CD4-positive, alpha-beta memory T cell (primary cell): ENCODE data around the gene JTB. TPM values are rescaled to one million over a fixed set of nuclear protein-coding genes. Genes with fewer than 3 reads are reported as not detected.

Source experiments
- CTCF ChIA-PET: fragments of 350-600 bp; sonication (Branson Sonifier 250); formaldehyde crosslinking; loops from one replicate; lab custom pipeline; 2021; ENCODE audit warnings: inconsistent platforms; ENCODE audit not compliant: partially characterized antibody; lab: Charles Lee
- POLR2A ChIA-PET: fragments of 350-600 bp; sonication (Branson Sonifier 250); formaldehyde crosslinking; loops from one replicate; lab custom pipeline; 2021; ENCODE audit not compliant: partially characterized antibody; lab: Charles Lee
- DNase-seq, 5 donors: peaks; one replicate each; pipeline versions ENCODE4 v3.0.0 to v3.0.0-alpha.2; 2020 to 2022; ENCODE audit warnings: mixed read lengths in 1 of 5
- H3K27ac ChIP-seq: one replicate; pipeline ENCODE4 v1.7.0; 2013; ENCODE audit warnings: low read depth, low read length
- H3K27me3 ChIP-seq: 2 replicates; pipeline ENCODE4 v1.7.0; 2013; ENCODE audit warnings: mild to moderate bottlenecking, low read length, moderate library complexity; ENCODE audit not compliant: insufficient read depth
- H3K36me3 ChIP-seq: 2 replicates; pipeline ENCODE4 v1.7.0; 2013; ENCODE audit warnings: mild to moderate bottlenecking, low read length, moderate library complexity; ENCODE audit not compliant: insufficient read depth
- H3K4me1 ChIP-seq: 2 replicates; pipeline ENCODE4 v1.7.0; 2013; ENCODE audit warnings: mild to moderate bottlenecking, low read length, moderate library complexity; ENCODE audit not compliant: insufficient read depth
- H3K4me3 ChIP-seq, 2 donors: one replicate each; pipeline ENCODE4 v1.7.0; 2013; ENCODE audit warnings: low read length in 2 of 2, mild to moderate bottlenecking in 1 of 2
- H3K9me3 ChIP-seq, 2 donors: one replicate each; pipeline ENCODE4 v1.7.0; 2013; ENCODE audit warnings: low read length in 2 of 2, control low read depth in 1 of 2; ENCODE audit not compliant: control insufficient read depth in 1 of 2
- H3K27ac Mint-ChIP-seq, 7 donors: one replicate each; pipeline ENCODE4 v1.8.0; 2020 to 2021; ENCODE audit warnings: mixed read lengths in 7 of 7, mild to moderate bottlenecking in 6 of 7, inconsistent platforms in 3 of 7, moderate library complexity in 3 of 7
- H3K27me3 Mint-ChIP-seq, 2 donors: one replicate each; pipeline ENCODE4 v1.8.0; 2020 to 2021; ENCODE audit warnings: mixed read lengths in 2 of 2
- H3K36me3 Mint-ChIP-seq, 2 donors: one replicate each; pipeline ENCODE4 v1.8.0; 2020 to 2021; ENCODE audit warnings: mixed read lengths in 2 of 2, inconsistent platforms in 1 of 2, mild to moderate bottlenecking in 1 of 2
- H3K4me1 Mint-ChIP-seq, 4 donors: one replicate each; pipeline ENCODE4 v1.8.0; 2020 to 2021; ENCODE audit warnings: mixed read lengths in 4 of 4, mild to moderate bottlenecking in 1 of 4
- H3K4me3 Mint-ChIP-seq, 8 donors: one replicate each; pipeline ENCODE4 v1.8.0; 2020 to 2021; ENCODE audit warnings: mixed read lengths in 8 of 8, mild to moderate bottlenecking in 7 of 8, moderate library complexity in 6 of 8, inconsistent platforms in 3 of 8
- H3K9me3 Mint-ChIP-seq, 8 donors: one replicate each; pipeline ENCODE4 v1.8.0; 2020 to 2021; ENCODE audit warnings: mixed read lengths in 8 of 8, mild to moderate bottlenecking in 5 of 8, inconsistent platforms in 3 of 8, moderate library complexity in 1 of 8
- intact Hi-C: fragments of 100-400 bp; cut with micrococcal nuclease; formaldehyde crosslinking; loops from one replicate; pipeline ENCODE4 v1.15.1; 2023
- polyA plus RNA-seq, 2 donors: library from polyadenylated mRNA; unstranded; fragments of 300-500 nt; fragmentation: Illumina TruSeq; gene quantifications; one replicate each; pipeline ENCODE4 v1.2.3, GENCODE V29; 2021
- total RNA-seq, 2 experiments: library from RNA; stranded (reverse); gene quantifications; one replicate each; pipeline ENCODE4 v1.2.3, GENCODE V29; 2021

JTB gene
- total and polyA plus RNA-seq, 4 experiments from 2014 or later: 121 to 445 (median 207) TPM

DNA sequence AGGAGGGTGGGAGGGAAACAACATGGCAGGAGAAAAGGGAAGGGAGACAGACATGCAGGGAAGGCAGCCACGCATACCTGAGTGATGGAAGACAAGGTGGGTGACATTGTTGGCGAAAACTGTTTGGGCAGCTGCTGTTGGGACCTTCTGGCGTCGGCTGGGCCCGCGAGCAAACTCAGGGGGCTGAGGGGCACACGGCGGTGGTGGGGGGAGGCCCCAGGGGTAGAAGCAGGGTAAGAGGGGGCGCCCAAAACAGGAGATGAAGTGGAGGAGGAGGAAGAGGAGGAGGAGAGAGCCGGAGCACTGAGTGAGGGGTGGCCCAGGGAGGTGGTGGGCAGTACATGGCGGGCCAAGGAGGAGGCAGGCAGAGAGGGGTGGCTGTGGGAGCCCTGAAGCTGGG is 26.3 kb downstream of the JTB start:
- Histone ChIP-seq H3K4me3 (no peak overlapping the region), H3K27ac (no peak overlapping the region), H3K27me3 (no peaks in the 10 kb centered on the region), H3K36me3 (peaks cover 65% of the 10 kb centered on the region), H3K4me1 (peaks cover 32% of the 10 kb centered on the region), H3K9me3 (no peaks in the 10 kb centered on the region)
- no peaks in the 10 kb centered on the region for H3K27me3 Mint-ChIP-seq
- peaks cover 36 to 63% of the 10 kb centered on the region in 2 donors for H3K36me3 Mint-ChIP-seq
- no peaks in the 10 kb centered on the region for H3K9me3 Mint-ChIP-seq
- intact Hi-C loops: no loop called here
- H3K4me1 Mint-ChIP-seq: peaks cover 12 to 37% (median 24%) of the 10 kb centered on the region in 4 donors
- H3K27ac Mint-ChIP-seq: peak overlapping the region in 2 of 7 donors; percentile 26 to 42
- ChIA-PET POLR2A (interaction anchor here (0.7 to 1.0 kb wide), 2 partner anchors 11 to 39 kb away, joined by 3 to 4 read pairs; partner anchors contain the start of gene RPS27), CTCF (no interaction called here)
- no peak for DNase-seq
- no peak overlapping the region for H3K4me3 Mint-ChIP-seq

DNA sequence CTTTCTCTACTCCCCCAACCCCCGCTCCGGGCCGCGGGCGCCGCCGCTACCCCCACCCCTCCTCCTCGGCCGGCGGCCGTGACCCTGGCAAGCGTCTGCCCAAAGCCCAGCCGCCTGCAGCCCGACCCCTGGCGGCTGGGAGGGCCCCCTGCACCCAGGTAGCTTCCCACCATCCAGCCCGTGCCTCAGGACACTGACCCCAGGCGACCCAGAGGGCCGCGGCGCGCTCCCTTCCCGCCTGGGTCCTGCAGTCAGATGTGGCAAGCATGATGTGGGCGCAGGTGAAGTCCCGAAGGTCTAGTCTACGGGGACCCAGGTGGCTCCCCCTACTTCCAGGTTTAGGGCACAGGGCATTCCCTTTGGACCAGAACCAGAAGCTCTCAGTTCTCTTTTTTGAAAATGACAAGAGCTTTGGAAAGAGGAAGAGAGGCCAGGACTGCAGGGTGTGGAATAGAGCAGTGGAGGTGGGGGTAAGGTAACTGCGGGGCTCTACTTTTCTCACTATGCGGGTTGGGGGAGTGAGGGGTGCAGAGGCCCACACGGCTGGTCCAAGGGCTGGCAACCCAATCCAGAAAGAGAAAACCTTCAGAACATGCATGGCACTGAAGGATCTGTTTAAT is 30.7 kb downstream of the JTB start, which contains the start of gene DENND4B:
Gene DENND4B, minus strand, starts transcription at position 97 of the 620 bp plus-strand sequence. CDS start 2,344 bp downstream, outside the sequence.
- peaks cover 0 to 4% (median 0%) of the 10 kb centered on the region in 8 donors for H3K9me3 Mint-ChIP-seq
- Histone ChIP-seq H3K4me1 (peaks cover 35% of the 10 kb centered on the region), H3K4me3 (peak within 1 kb of the TSS; percentile 47 to 72), H3K36me3 (peaks cover 52% of the 10 kb centered on the region), H3K27me3 (no peaks in the 10 kb centered on the region), H3K27ac (peak within 1 kb of the TSS; percentile 83), H3K9me3 (no peaks in the 10 kb centered on the region)
- peaks cover 18 to 45% (median 30%) of the 10 kb centered on the region in 4 donors for H3K4me1 Mint-ChIP-seq
- H3K4me3 Mint-ChIP-seq: peak within 1 kb of the TSS; percentile 89 to 99 (median 96)
- ChIA-PET CTCF (interaction anchor here (0.6 to 4.8 kb wide), 19 partner anchors 9 to 149 kb away, joined by 3 to 69 read pairs (median 11); partner anchors contain the start of genes CREB3L4, CRTC2, GATAD2B and JTB), POLR2A (interaction anchor here (1.1 to 13.0 kb wide), 16 partner anchors 10 to 275 kb away, joined by 3 to 298 read pairs (median 15); partner anchors contain the start of genes CREB3L4, CRTC2, GATAD2B and JTB)
- peaks cover 28 to 70% of the 10 kb centered on the region in 2 donors for H3K36me3 Mint-ChIP-seq
- H3K27me3 Mint-ChIP-seq: peaks cover 0 to 4% of the 10 kb centered on the region in 2 donors
- intact Hi-C loops: loop anchor here (1.0 kb wide), 3 partner anchors 21 to 149 kb away; partner anchors contain the start of gene CREB3L4
- DNase-seq: peak; percentile 69 to 79 (median 74)
- peak within 1 kb of the TSS; percentile 96 to 98 (median 98) for H3K27ac Mint-ChIP-seq

DNA sequence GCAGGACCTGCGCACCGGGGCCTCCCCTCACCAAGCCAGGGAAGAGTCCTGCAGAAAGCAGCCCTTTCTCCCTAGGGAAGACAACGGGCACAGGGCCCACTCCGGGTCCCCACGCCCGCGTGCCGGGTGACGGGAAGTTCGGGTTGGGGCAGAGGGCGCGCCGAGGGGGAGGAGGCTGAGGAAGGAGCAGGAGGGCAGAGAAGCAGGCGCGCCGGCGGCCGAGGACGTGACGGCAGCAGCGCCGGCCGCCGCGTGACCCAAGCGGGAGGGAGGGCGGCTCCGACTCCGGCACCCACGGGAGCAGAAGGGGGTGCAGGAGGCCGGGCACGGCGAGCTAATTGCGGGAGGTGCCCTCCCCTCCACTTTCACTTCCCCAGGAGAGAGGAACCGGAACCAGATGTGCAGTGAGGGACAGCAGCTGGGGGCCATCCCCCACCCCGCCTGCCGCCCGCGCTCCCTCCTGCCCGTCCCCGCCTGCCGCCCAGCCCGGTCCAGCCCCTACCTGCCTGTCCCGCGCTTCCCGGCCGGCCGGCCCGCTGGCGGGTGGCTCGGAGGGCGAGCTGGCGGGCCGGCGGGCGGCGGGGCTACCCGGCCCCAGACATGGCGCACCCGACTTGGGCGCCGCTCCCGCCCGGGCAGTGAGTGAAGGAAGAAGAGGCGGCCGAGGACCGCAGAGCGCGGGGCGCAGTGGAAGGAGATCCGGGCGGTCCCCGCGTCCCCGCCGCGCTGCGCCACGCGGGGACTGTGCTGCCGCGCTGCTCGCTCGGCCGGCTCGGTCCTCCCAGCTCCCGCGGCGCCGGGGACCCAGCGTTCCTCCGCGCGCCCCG is 31.5 kb downstream of the JTB start:
- Histone ChIP-seq H3K9me3 (no peaks in the 10 kb centered on the region), H3K4me1 (peaks cover 35% of the 10 kb centered on the region), H3K27me3 (no peaks in the 10 kb centered on the region), H3K36me3 (peaks cover 52% of the 10 kb centered on the region), H3K27ac (peak overlapping the region; percentile 83), H3K4me3 (peak overlapping the region; percentile 47 to 72)
- peak; percentile 73 to 79 (median 77) for DNase-seq
- POLR2A ChIA-PET: interaction anchor here (0.6 to 13.0 kb wide), 19 partner anchors 11 to 1132 kb away, joined by 3 to 298 read pairs (median 11); partner anchors contain the start of genes CREB3L4, CRTC2, GATAD2B and INTS3
- peaks cover 0 to 4% (median 0%) of the 10 kb centered on the region in 8 donors for H3K9me3 Mint-ChIP-seq
- H3K4me3 Mint-ChIP-seq: peak overlapping the region; percentile 89 to 99 (median 96)
- peaks cover 30 to 68% of the 10 kb centered on the region in 2 donors for H3K36me3 Mint-ChIP-seq
- CTCF ChIA-PET: interaction anchor here (0.6 to 4.8 kb wide), 20 partner anchors 9 to 148 kb away, joined by 3 to 69 read pairs (median 10); partner anchors contain the start of genes CREB3L4, CRTC2, GATAD2B and JTB
- peaks cover 0 to 4% of the 10 kb centered on the region in 2 donors for H3K27me3 Mint-ChIP-seq
- peaks cover 20 to 44% (median 32%) of the 10 kb centered on the region in 4 donors for H3K4me1 Mint-ChIP-seq
- intact Hi-C loops: loop anchor here (1.0 kb wide), 7 partner anchors 12 to 149 kb away; partner anchors contain the start of genes CREB3L4, CRTC2, JTB and RAB13
- peak overlapping the region; percentile 96 to 98 (median 98) for H3K27ac Mint-ChIP-seq

DNA sequence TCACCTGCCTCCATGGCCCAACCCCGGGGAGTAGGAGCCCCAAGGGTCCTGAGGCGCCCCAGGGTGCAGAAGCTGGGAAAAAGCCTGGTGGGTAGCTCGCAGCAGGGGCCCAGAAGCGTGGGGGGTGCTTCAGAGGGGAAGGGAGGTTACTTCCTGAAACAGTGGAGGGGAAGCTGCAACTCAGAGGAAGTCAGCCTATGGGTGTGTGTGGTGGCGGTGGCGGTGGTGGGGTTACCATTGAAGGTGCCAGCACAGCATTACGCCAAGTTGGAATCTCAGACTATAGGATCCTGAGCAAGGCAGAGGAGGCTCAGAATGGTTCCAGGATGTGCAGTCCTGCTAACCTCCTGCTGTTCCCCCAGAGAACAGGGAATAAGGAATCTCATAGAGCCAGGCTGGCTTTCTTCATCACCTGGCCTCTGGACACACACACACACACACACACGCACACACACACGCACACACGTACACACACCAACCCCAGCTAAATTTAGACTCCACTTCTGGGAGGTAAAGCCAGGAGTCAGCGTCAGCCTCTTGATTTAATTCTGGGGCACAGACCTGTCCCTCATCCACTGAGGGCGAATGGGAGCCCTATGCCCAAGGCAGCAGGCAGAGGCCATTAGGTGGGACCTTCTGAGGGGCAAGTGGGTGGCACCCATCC is 32.2 kb downstream of the JTB start:
- Mint-ChIP-seq H3K27me3 (peaks cover 0 to 4% of the 10 kb centered on the region in 2 donors), H3K36me3 (peaks cover 27 to 66% of the 10 kb centered on the region in 2 donors), H3K27ac (peak overlapping the region; percentile 96 to 98 (median 98)), H3K4me1 (peaks cover 23 to 47% (median 32%) of the 10 kb centered on the region in 4 donors), H3K4me3 (peak overlapping the region; percentile 89 to 99 (median 96)), H3K9me3 (peaks cover 0 to 4% (median 0%) of the 10 kb centered on the region in 8 donors)
- Histone ChIP-seq H3K27ac (peak overlapping the region; percentile 83), H3K27me3 (no peaks in the 10 kb centered on the region), H3K4me3 (peak overlapping the region; percentile 47 to 72), H3K4me1 (peaks cover 35% of the 10 kb centered on the region), H3K36me3 (peaks cover 52% of the 10 kb centered on the region), H3K9me3 (no peaks in the 10 kb centered on the region)
- ChIA-PET CTCF (interaction anchor here (0.7 to 4.8 kb wide), 14 partner anchors 12 to 147 kb away, joined by 3 to 69 read pairs (median 12); partner anchors contain the start of genes CREB3L4, CRTC2, GATAD2B and JTB), POLR2A (interaction anchor here (0.5 to 13.0 kb wide), 27 partner anchors 12 to 1133 kb away, joined by 3 to 298 read pairs (median 4); partner anchors contain the start of genes CREB3L4, CRTC2, GATAD2B and INTS3)
- DNase-seq: peak; percentile 85 to 94 (median 87)
- intact Hi-C loops: loop anchor here (1.0 kb wide), 4 partner anchors 13 to 41 kb away; partner anchors contain the start of genes CRTC2, JTB and RAB13

DNA sequence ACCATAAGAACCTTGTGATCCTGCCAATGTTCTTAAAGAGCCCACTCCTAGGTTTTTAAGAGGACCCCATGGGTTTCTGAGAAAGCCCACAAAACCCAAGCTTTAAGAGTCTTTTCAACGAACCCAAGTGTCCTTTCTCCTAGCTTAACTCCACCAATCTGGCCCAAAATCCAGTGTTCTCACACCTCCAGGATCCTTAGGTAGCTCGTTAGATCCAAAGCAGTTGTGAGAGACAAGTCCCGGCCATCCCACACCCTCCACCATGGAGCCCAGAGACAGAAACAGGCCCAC is 32.7 kb downstream of the JTB start:
- Mint-ChIP-seq H3K4me1 (peaks cover 23 to 49% (median 35%) of the 10 kb centered on the region in 4 donors), H3K36me3 (peaks cover 30 to 67% of the 10 kb centered on the region in 2 donors)
- CTCF ChIA-PET: interaction anchor here (0.7 to 4.8 kb wide), 11 partner anchors 13 to 147 kb away, joined by 3 to 69 read pairs (median 24); partner anchors contain the start of genes CREB3L4, CRTC2, GATAD2B and JTB

More for the DNA sequence above, 32.7 kb downstream of the JTB start:
- Histone ChIP-seq H3K9me3 (no peaks in the 10 kb centered on the region), H3K36me3 (peaks cover 52% of the 10 kb centered on the region), H3K27me3 (no peaks in the 10 kb centered on the region), H3K4me1 (peaks cover 35% of the 10 kb centered on the region), H3K4me3 (peak overlapping the region; percentile 47 to 72), H3K27ac (peak overlapping the region; percentile 83)
- POLR2A ChIA-PET: interaction anchor here (0.5 to 13.0 kb wide), 18 partner anchors 12 to 217 kb away, joined by 3 to 298 read pairs (median 11); partner anchors contain the start of genes CREB3L4, CRTC2, GATAD2B and INTS3
- Mint-ChIP-seq H3K27me3 (peaks cover 0 to 4% of the 10 kb centered on the region in 2 donors), H3K9me3 (peaks cover 0 to 4% (median 0%) of the 10 kb centered on the region in 8 donors), H3K4me3 (peak overlapping the region; percentile 89 to 99 (median 96)), H3K27ac (peak overlapping the region; percentile 96 to 98 (median 98))
- DNase-seq: no peak
- intact Hi-C loops: loop anchor here (1.0 kb wide), 4 partner anchors 14 to 42 kb away; partner anchors contain the start of genes CRTC2, JTB and RAB13
